ENCODE results near the gene FBXL15.

DNA sequence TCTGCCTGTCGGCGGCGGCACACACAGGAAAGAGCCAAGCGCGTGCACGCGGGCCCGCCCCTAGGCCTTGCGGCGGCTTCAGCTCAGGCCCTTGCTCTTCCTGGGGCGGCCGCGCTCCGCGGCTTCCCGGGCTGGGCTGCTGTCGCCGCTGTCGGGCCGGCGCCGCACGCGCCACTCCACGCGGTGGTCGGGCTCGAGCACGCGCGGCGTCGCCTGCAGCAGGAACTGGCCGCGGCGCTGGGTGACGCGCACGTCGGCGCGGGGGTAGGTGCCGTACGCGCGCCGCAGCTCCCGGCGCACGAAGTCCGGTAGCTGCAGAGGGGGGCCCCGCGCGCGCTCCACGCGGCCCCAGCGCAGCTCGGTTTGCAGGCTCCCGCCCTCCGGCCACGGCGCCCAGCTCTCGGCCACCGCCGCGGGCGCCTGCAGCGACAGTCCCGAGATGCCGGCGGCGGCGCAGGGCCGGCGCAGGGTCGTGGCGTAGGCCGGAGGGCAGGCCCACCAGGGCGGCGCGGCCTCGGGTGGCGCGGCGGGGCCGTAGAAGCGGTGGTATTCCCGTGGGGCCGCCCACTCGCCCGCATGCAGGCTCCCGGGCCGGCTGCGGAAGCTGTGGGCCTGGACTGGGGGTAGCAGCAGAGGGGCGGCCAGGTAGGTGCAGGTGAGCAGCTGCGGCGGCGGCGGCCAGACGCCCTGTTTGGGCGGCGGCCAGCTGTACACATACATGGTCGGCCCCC is 29.9 kb downstream of the FBXL15 start:
- no peak for TF ChIP-seq CTCF (IDR thresholded peaks at IDR 0.05; ENCODE audit: low read depth, low read length, poor library complexity, severe bottlenecking)
- no peak for TF ChIP-seq EZH2phosphoT487 (IDR thresholded peaks at IDR 0.05; ENCODE audit: borderline replicate concordance, low read length)
